ENCODE measurements around the gene RAC2.

Gene RAC2

DNA sequence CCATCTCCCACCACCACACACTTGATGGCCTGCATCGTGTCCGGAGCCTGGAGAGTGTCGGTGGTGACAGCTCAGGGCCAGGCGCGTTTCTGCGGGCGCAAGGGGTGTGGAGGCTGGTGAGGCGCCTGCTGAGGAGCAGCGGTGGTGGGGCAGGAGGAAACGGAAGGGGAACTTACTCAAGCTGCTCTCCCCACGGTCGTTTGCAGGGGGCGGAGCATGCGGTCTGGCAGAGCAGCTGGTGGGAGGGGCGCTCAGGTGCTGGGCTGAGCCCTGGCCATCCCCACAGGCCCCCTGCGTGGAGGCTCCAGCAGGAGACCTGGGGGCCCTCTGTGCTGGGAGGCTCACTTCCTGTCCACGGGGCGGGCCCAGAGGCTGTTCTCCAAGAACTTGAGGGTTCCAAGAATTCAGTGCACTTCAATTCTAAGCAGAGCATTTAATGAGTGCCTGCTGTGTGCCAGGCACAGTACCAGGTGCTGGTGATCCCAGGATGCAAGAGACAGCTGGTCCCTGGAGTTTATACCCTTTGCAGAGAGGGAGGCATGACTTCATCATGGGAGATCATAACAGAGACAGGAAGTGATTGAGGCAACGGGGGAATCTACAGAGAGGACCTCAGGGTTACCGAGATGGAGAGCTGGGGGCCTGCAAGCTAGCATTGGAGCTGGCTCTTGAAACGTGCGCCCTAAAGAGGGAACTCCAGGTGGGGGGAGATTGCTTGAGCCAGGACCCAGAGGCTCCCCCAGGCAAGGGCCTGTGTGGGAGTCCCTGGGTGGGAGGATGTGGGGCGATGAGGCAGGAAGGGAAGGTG lies at the start of gene RAC2:
Gene RAC2, minus strand, starts transcription at position 156 of the 808 bp plus-strand sequence. Its CDS starts 121 bp downstream, at position 35.
- peak; percentile 24 for DNase-seq (ENCODE audit: low spot score)

DNA sequence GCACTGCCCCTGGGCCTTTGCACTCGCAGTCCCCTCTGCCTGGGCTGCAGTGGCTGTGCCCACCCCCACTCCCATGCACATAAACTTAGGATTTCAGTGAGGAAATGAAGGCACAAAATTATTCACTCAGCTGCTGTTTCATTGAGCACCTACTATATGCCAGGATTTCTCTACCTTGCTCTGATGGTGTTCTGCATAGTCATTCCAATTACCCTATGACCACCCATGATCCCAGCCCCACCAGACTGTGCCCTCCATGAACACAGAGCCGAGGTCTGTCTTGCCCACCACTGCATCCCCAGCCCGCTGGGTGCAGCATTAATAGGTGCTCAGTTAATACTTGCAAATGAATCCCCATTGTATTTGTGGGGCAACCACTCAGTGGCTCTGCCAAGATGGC lies 49.1 kb upstream of the RAC2 start:
- DNase-seq (ENCODE audit: low spot score): no peak

DNA sequence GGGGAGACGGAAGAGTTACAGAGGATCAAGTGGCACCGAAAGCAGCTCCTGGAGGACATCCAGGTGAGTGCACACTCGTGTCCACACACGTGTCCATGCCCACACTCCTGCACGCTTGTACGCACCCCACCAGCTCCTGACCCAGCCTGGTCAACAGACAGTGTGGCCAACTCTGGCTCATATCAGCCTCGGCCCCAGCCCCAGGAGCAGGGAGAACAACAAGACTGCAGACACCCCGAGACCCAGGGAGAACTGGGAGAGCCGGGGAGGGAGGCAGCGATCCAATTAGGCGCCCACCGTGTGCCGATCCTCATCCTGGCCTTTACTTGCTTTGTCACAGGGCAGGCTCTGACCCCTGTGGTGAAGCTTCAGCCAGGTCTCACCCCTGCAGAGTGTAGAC lies 48.6 kb upstream of the RAC2 start:
- no peak for DNase-seq (ENCODE audit: low spot score)

DNA sequence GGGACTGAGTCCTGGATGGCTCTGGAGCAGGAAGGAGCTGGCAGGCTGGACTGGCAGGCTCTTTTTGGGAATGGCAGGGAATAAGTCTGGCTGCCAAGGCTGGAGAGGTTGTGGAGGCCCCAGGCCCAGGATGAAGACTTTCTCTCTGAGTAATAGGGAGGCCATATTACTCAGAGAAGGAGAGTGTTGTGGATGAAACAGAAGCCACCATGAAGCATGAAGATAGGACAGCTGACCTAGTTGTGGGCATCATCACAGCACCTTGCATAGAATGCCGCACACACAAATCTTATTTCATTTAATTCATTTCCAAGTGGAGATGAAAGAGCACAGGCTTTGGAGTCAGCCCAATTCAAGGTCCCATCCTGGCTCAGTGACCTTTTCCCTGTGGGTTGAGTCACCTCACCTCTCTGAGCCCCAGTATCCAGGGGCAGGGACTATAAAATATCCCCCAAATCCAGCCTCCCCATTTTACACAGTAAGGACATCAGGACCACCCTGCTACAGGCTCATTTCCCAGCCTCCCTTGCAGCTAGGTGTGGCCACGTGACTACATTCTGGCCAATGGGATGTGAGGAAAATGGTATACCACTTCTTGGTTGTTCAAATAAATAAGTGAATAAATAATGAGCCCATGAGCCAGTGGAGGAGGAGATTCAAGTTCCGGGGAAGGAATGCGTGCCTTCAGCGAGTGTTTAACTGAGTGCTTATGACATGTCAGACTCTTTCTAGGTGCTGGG lies 47.7 kb upstream of the RAC2 start:
- DNase-seq (ENCODE audit: low spot score): no peak

DNA sequence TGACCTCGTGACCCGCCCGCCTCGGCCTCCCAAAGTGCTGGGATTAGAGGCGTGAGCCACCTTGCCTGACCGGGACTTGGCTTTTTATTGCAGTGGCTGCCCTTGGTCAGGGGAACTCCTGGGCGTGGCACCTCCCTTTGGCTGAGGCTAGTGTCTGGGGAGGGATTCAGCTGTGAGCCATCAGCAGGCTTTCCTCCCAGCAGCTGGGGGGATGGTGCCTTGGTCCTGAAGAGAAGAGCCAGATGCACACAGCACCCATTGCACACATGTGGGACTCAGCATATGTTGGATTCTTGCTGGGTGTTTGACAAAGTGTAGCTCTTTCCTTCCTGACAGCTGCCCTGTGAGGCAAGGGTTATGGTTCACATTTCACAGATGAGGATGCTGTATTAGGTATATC lies 46.7 kb upstream of the RAC2 start:
- DNase-seq (ENCODE audit: low spot score): no peak

DNA sequence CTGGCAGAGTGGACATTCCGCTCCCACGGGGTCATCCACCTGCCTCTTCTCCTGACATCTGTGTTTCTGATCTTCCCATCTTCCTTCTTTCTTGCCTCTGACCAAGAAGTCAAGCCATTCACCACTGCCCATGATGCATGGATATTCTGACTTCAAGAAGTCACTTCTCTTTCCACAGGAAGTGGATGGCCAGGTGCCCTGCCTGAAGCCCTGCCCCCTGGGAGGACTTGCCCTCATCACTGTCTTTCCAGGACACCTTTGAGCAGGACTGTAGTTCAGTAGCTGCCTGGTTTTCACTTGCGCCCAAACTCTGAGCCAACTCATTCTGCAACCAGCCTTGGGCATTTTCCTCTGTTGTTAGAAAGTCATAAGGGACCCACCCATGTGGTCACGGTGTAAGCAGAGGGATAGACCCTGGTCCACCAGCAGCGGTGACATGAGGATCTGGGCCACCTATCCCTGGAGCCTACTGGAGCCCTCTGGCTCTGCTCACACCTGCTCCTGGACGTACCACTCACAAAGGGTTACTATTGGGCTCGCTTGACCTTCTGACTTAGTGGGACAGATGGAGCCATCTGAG lies 45.2 kb upstream of the RAC2 start:
- DNase-seq (ENCODE audit: low spot score): no peak

DNA sequence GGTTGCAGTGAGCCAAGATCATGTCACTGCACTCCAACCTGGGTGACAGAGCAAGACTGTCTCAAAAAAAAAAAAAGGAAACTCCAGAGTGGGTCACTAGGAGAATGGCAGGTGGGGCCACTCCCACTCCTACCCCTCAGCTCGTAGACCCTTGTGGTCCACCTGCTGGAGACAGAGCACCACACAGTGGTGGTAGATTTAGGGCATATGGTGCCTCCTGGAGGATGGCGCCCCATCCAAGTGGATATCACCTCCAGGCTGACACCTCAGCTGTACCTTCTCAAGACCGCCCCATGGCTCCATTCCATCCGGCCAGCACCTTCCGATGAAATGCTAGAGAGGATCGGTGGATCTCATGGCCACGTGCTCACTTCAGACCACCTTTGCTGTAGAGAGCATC lies 44.5 kb upstream of the RAC2 start:
- DNase-seq (ENCODE audit: low spot score): no peak

DNA sequence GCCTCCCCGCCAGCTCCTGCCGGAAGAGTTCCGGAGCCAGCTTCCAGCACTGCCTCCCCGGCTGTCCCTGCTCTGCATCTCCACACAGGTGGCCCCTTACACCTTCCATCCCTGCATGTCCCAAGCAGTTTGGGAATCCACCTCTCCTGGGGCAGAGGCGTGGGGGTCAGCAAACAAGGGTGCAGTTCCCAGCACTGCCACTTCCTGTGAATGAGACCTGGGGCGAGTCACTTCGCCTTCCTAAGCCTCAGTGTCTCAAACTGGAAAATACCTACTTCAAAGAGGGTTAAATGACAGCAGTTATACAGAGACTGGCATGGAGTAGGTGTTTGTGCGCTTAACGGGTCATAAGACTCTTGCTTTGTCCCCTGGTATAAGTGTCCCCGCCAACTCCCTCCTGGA lies 43.5 kb upstream of the RAC2 start:
- DNase-seq (ENCODE audit: low spot score): no peak

DNA sequence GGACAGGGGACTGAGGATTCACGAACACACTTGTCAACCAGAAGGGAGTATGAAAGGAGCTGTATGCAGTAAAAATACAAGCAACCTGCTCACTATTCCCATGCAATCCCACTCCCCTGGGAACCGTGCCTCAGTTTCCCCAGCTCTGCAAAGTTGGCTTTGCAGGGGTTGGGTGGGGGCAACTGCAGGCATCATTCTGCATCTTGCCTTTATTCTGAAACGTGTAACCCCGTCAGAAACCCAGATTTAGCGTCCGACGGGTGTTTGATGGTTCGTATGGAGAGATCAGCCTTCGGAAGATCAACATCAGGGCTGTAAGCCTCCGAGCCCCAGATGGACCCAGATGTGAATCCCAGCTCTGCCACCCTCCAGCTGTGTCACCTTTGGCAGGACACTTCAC lies 41.9 kb upstream of the RAC2 start:
- no peak for DNase-seq (ENCODE audit: low spot score)

DNA sequence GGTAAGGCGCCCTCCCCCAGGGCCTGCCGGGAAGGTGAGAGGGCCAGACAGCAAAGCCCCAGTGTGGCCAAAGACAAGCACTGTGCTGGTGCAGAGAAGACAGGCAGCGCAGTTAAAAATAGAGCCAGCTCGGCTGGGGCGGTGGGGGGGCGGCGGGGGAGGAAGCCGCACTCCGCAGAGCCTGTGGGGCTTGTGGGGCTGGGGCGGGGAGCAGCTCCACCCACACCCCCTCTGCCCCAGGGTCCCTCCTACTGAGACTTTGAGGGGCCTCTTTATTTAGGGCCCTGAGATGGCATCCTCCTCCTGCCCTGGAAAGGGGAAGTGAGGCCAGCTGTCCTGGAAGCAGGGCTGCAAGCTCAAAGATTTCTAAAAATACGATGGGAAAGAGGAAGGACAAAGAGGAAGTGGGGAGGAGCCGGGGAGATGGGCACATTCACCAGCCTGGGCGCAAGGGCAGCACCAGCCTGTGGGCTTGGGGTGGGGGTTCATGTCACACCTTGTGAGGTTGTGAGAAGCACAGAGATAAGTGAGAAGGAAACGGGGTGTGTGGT lies 40.8 kb upstream of the RAC2 start:
- DNase-seq (ENCODE audit: low spot score): peak; percentile 87

DNA sequence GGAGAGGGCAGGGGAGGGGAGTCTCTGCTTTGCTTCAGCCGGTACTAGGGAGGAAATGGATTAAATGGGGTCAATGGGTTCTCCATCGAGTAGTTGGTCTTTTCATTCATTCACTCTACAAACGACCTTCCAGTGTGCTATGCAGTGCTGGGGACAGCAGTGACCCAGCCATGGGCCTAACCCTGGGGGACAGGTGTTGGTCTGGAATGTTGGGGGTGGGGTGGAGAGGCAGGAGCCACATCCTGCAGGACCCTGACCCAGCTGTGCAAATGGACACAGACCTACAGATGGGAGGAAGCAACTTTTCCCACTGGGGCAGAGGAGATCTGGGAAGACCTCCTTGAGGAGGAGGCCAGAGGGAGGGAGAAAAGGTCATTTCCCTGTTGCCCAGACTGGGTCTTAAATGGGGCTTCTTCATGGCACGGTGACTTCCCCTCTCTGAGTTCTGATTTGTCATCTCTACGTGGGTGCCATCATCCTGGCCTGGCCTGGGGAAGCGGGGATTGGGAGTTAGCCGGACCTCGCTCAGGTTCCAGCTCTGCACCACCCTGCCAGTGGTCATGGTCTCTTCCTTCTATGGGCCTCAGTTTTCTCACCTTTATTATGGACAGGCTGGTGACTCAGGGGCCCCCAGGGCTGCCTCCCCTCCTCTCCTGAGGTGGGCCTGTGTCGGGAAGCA lies 40.2 kb upstream of the RAC2 start:
- DNase-seq (ENCODE audit: low spot score): no peak

DNA sequence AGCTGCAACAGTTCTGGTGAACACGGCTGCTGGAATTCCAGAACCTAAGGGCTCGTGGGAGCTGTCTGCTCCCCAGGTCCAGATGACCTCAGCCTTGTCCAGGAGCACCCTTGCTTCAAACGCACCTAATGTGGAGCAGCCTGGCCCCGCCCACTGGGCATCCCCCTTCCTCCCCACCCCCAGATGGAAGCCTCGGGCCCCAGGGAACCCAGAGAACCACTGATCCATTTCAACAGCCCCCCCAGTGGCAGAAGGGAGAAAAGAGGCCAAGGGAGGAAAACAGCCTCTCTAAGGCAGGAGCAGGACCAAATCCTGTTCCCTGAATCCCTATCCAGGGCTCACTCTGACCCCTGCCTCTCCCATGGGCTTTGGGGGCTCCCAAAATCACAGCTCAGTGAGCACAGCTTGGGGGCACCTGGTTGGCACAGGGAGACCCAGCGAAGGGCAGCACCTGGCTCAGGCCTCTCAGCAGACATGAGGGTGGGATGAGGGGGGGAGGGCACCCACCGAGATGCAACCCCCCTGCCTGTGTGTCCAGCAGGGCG lies 39.4 kb upstream of the RAC2 start:
- peak; percentile 58 for DNase-seq (ENCODE audit: low spot score)

DNA sequence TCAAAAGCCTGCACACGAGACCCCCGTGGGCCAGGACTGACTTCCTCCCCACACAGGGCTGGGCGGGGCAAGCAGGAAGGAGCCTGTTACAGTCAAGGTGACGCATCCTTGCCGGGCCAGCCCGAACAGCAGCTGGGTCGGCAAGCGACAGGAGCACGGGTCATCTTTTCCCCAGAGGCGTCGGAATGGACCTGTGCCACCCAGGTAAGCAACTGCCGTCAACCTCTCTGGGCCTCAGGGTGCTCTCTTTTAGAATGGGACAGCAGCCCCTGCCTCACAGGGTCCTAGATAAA lies 38.3 kb upstream of the RAC2 start, which contains the start of gene CYTH4:
Gene CYTH4, plus strand, starts transcription at position 124 of the 293 bp plus-strand sequence. Its CDS starts 62 bp downstream, at position 186.
- DNase-seq (ENCODE audit: low spot score): peak; percentile 43

DNA sequence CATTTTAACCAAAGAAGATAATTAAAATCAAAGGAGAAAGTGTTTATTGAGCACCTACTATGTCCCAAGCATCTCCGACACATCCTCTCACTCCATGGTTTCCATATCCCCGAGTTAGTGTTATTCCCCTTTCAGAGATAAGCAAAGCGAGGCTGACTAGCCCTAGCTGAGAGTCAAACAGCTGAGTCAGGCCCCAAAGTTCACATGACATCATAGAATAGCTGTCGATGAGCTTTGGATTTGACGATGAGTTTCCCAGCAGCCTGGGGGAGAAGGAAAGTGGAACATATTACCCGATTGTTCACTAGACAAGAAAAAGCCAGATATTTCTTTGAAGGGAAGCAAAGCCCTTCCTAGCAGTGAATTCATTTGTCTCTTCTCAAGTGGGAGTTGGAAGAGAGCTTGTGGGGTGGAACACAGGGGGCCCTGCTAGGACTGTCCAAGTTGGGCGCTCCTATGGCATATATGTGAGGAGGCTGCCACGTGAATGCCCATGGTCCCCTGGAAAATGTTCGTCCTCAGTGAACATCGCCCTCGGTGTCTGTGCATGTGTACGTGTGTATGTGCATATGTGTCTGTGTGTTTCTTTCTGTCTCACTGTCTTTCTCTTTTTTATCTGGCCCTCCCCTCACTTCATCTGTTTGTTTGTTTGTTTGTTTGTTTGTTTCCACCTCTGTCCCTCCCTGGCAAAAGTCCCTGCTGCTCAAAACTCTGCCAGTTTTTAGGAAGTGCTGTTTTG lies 37.7 kb upstream of the RAC2 start:
- no peak for DNase-seq (ENCODE audit: low spot score)

DNA sequence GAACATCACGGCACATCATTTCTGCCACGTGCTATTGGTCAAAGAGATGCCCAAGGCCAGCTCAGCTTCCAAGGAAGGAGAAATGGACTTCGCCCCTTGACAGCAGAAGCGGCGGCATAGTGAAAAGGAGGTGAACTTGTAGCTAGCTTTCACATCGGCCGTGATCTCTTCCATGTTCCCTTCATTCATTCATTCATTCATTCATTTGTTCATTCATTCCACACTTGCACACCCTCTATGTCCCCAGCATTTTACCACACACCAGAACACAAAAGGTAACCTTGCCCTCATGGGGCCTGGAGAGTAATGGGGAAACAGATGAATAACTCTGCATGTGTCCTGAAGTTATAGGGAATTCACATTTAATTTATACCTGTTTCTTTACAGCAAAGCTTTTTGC lies 37.1 kb upstream of the RAC2 start:
- DNase-seq (ENCODE audit: low spot score): no peak

DNA sequence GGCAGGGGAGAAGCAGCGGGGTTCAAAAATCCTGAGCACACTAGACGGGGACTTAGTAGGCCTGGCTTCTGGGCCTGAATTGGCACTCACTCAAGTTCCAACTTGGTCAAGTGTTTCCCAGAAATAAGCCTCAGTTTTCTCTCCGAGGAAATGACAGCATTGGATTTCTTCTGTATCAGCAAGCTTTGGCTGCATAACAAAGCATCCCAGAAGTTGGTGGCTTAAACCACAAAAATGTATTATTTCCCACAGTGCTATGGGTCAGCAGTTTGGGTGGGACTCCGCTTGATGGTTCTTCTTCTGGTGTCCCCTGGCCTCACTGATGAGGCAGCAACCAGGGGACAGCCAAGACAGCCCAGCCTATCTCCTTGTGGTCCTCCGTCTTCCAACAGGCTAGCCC lies 36.6 kb upstream of the RAC2 start:
- DNase-seq (ENCODE audit: low spot score): no peak

DNA sequence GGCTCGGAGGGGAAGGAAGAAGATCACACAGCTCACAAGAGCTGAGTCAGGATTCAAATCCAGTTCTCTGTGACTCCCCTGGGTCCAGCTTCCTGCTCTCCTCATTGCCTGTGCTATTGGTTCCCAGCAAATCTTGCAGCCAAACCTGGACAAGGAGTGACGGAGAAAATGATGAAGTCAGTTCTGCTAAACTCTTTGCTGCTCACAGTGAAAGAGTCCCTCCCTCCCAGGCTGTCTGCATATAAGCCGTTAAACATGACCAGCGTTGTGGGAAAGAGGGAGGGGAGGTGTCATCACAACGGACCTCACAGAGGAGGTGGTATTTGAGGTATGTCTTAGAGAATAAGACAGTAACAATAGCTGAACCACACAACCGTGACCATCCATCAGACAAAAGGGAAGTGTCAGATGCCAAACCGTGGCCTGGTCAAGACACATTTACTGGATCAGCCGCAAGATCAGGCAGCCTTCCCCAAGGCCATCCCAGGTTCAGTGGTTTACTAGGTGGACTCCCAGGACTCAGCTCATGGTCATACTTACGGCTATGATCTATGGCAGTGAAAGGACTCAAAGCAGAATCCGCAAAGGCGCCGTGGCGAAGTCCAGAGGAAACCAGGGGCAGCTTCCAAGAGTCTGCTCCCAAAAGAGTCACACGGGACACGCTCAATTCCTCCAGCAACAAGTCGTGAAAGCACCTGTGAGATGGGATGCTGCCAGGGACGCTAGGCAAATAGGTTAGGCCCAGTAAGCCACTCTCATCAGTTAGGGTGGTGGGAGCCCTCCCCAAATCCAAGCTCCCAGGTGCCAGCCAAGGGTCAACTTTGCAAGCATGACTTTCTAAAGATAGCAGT lies 35.5 kb upstream of the RAC2 start:
- no peak for DNase-seq (ENCODE audit: low spot score)

DNA sequence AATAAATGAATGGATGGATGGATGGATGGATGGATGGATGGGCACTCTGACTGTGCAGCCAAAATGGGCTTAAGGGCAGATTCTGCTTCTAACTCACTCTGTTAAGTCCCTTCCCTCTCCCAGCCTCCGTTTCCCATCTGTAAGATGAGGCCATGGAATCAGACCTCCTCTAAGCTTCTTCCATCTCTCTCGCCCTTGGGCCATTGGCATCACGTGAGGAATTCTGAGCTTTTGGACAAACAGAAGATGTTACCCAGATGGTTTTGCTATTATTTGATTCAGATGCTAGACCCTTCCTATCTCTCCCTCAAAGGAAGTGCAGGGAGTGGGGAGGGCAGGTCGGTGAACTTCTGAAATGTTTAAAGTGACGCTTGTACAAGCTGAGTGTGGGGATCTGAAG lies 34.2 kb upstream of the RAC2 start:
- no peak for DNase-seq (ENCODE audit: low spot score)

DNA sequence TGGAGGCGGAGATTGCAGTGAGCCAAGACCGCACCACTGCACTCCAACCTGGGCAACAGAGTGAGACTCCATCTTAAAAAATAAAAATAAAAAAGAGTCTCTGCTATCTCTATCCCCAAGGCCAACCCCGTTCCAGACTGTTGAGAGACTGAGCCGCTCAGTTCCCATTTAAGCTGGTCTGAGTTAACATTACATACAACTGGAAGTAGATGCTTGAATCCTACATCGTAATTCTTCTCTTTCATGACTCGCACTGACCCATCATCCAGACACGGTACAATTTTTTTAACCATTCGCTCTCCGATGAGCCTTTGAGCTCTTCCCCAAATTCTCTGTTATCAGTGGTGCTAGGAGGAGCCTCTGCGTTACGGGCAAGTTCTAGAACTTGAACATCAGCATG lies 33.3 kb upstream of the RAC2 start:
- DNase-seq (ENCODE audit: low spot score): no peak

DNA sequence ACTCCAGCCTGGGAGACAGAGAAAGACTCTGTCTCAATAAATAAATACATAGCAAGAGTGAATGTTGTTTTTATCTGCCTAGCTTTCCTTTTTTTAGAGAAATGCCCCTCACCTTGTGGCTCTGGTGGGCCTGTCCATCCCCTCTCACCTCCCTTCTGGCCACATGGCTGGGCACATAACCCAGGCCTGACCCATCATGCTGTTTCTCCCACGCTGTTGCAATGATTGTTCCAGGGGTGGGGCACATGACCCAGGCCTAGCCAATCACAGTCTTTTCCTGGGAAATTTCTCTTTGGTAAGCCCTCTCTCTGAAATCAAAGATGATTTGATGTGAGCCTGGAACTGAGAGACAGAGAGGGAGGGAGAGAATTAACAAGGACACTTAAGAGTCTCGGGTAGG lies 32.7 kb upstream of the RAC2 start:
- DNase-seq (ENCODE audit: low spot score): no peak
